IgD-negative memory B cell (primary cell): ENCODE measurements around the gene OR6N1. TPM values are rescaled to one million over a fixed set of nuclear protein-coding genes. Genes with fewer than 3 reads are reported as not detected.
A peak's percentile ranks its signal among the peaks of the same experiment; 100 is the strongest.

Experiments used
- H3K27ac Mint-ChIP-seq, 3 donors: one replicate each; pipeline ENCODE4 v1.8.0; 2020 to 2022; ENCODE audit warnings: mild to moderate bottlenecking in 3 of 3, mixed read lengths in 3 of 3, moderate library complexity in 1 of 3
- H3K27me3 Mint-ChIP-seq: one replicate; pipeline ENCODE4 v1.8.0; 2021; ENCODE audit warnings: mixed read lengths
- H3K36me3 Mint-ChIP-seq: one replicate; pipeline ENCODE4 v1.8.0; 2020; ENCODE audit warnings: mild to moderate bottlenecking, mixed read lengths
- H3K4me1 Mint-ChIP-seq, 3 donors: one replicate each; pipeline ENCODE4 v1.8.0; 2020 to 2022; ENCODE audit warnings: mixed read lengths in 3 of 3, mild to moderate bottlenecking in 1 of 3
- H3K4me3 Mint-ChIP-seq, 4 donors: one replicate each; pipeline ENCODE4 v1.8.0; 2020 to 2022; ENCODE audit warnings: mild to moderate bottlenecking in 4 of 4, mixed read lengths in 4 of 4, moderate library complexity in 3 of 4
- H3K9me3 Mint-ChIP-seq, 3 donors: one replicate each; pipeline ENCODE4 v1.8.0; 2020 to 2021; ENCODE audit warnings: mixed read lengths in 3 of 3, mild to moderate bottlenecking in 1 of 3
- polyA plus RNA-seq: library from polyadenylated mRNA; unstranded; fragments of 300-500 nt; fragmentation: Illumina TruSeq; gene quantifications from one replicate; pipeline ENCODE4 v1.2.3, GENCODE V29; 2021

OR6N1 gene
- polyA plus RNA-seq, 1 donor from 2014 or later: not detected

- Mint-ChIP-seq H3K4me1 (no peaks in the 10 kb centered on the region), H3K27me3 (peaks cover 16% of the 10 kb centered on the region), H3K4me3 (no peak overlapping the region), H3K36me3 (peaks cover 3% of the 10 kb centered on the region), H3K27ac (no peak overlapping the region), H3K9me3 (no peaks in the 10 kb centered on the region)
These were observed 52.3 kb downstream of the OR6N1 start for GRCh38 chr1:158719664-158720063.

GRCh38 chr1:158717344-158717743, 54.7 kb downstream of the OR6N1 start:
- H3K27ac Mint-ChIP-seq: peak overlapping the region in 1 of 3 donors; percentile 50
- no peak overlapping the region for H3K4me3 Mint-ChIP-seq
- no peaks in the 10 kb centered on the region for H3K4me1 Mint-ChIP-seq
- peaks cover 3% of the 10 kb centered on the region for H3K36me3 Mint-ChIP-seq
- no peaks in the 10 kb centered on the region for H3K9me3 Mint-ChIP-seq
- H3K27me3 Mint-ChIP-seq: peaks cover 14% of the 10 kb centered on the region

- Mint-ChIP-seq H3K36me3 (peaks cover 3% of the 10 kb centered on the region), H3K9me3 (no peaks in the 10 kb centered on the region), H3K4me1 (no peaks in the 10 kb centered on the region), H3K4me3 (no peak overlapping the region), H3K27me3 (peaks cover 12% of the 10 kb centered on the region), H3K27ac (no peak overlapping the region)
These were observed 55.7 kb downstream of the OR6N1 start for GRCh38 chr1:158716335-158716734.

- no peaks in the 10 kb centered on the region for H3K9me3 Mint-ChIP-seq
- no peak overlapping the region for H3K4me3 Mint-ChIP-seq
- H3K27ac Mint-ChIP-seq: no peak overlapping the region
- H3K27me3 Mint-ChIP-seq: peaks cover 12% of the 10 kb centered on the region
- peaks cover 3% of the 10 kb centered on the region for H3K36me3 Mint-ChIP-seq
- no peaks in the 10 kb centered on the region for H3K4me1 Mint-ChIP-seq
These were observed 57.2 kb downstream of the OR6N1 start for GRCh38 chr1:158714754-158715153.

Other genes with a start within 250 kb of the OR6N1 start
- not detected for gene OR6Y1, start 217.8 kb downstream of the OR6N1 start, polyA plus RNA-seq
- gene OR6P1, start 201.6 kb downstream of the OR6N1 start, polyA plus RNA-seq: not detected
- gene OR10X1, start 192.3 kb downstream of the OR6N1 start, polyA plus RNA-seq: not detected
- not detected for gene OR10Z1, start 166.9 kb downstream of the OR6N1 start, polyA plus RNA-seq
- not detected for gene SPTA1, start 85.5 kb downstream of the OR6N1 start, polyA plus RNA-seq
- not detected for gene OR6K2, start 71.5 kb downstream of the OR6N1 start, polyA plus RNA-seq
- not detected for gene OR6K3, start 51.5 kb downstream of the OR6N1 start, polyA plus RNA-seq
- not detected for gene OR6K6, start 17.5 kb downstream of the OR6N1 start, polyA plus RNA-seq
- not detected for gene OR6N2, start 9.0 kb upstream of the OR6N1 start, polyA plus RNA-seq
- gene MNDA, start 59.2 kb upstream of the OR6N1 start, polyA plus RNA-seq: 25.4 TPM
- 37.8 TPM for gene PYHIN1, start 159.4 kb upstream of the OR6N1 start, polyA plus RNA-seq
- 213 TPM for gene IFI16, start 237.7 kb upstream of the OR6N1 start, polyA plus RNA-seq